ENCODE data around the gene NAE1. TPM values are rescaled to one million over a fixed set of nuclear protein-coding genes. Genes with fewer than 3 reads are reported as not detected.

NAE1 gene
- total RNA-seq, 1 experiment from 2014 or later: 65.7 TPM

GRCh38 chr16:66758086-66758485, 72.7 kb downstream of the NAE1 start:
- intact Hi-C loops (cut with micrococcal nuclease): loop anchor here (10.0 kb wide), 1 partner anchor 153 kb away; the partner anchor contains the start of gene CMTM3
- BruUV-seq (replicated peaks): no TSS peak

GRCh38 chr16:66754819-66755218, 76.0 kb downstream of the NAE1 start:
- Mint-ChIP-seq H3K27me3 (ENCODE audit: insufficient read depth, unreplicated experiment) (no peaks in the 10 kb centered on the region), H3K4me1 (ENCODE audit: insufficient read depth, unreplicated experiment) (peaks cover 17% of the 10 kb centered on the region), H3K9me3 (ENCODE audit: unreplicated experiment) (no peaks in the 10 kb centered on the region), H3K4me3 (ENCODE audit: unreplicated experiment) (no peak overlapping the region), H3K27ac (ENCODE audit: low read depth, unreplicated experiment) (no peak overlapping the region), H3K36me3 (ENCODE audit: insufficient read depth, unreplicated experiment) (peaks cover 6% of the 10 kb centered on the region)
- BruUV-seq (replicated peaks): no TSS peak
- no peak for DNase-seq (ENCODE audit: unreplicated experiment)
- TF ChIP-seq CTCF (IDR thresholded peaks at IDR 0.05; ENCODE audit: unreplicated experiment): no peak
- POLR2A ChIA-PET: interaction anchor here (0.7 to 1.2 kb wide), 3 partner anchors 22 to 76 kb away, joined by 3 to 4 read pairs (median 3); partner anchors contain the start of gene NAE1
- CTCF ChIA-PET: interaction anchor here (0.6 to 1.0 kb wide), 3 partner anchors 27 to 276 kb away, joined by 3 to 4 read pairs (median 3); partner anchors contain the start of gene CMTM1
- intact Hi-C loops (cut with micrococcal nuclease): loop anchor here (10.0 kb wide), 1 partner anchor 150 kb away; the partner anchor contains the start of gene CMTM3

More at GRCh38 chr16:66758086-66758485, 72.7 kb downstream of the NAE1 start:
- no peak for TF ChIP-seq CTCF (IDR thresholded peaks at IDR 0.05; ENCODE audit: unreplicated experiment)
- no peak for DNase-seq (ENCODE audit: unreplicated experiment)
- ChIA-PET CTCF (no interaction called here), POLR2A (no interaction called here)
- Mint-ChIP-seq H3K9me3 (ENCODE audit: unreplicated experiment) (no peaks in the 10 kb centered on the region), H3K4me3 (ENCODE audit: unreplicated experiment) (no peak overlapping the region), H3K36me3 (ENCODE audit: insufficient read depth, unreplicated experiment) (peaks cover 5% of the 10 kb centered on the region), H3K4me1 (ENCODE audit: insufficient read depth, unreplicated experiment) (no peaks in the 10 kb centered on the region), H3K27me3 (ENCODE audit: insufficient read depth, unreplicated experiment) (no peaks in the 10 kb centered on the region), H3K27ac (ENCODE audit: low read depth, unreplicated experiment) (no peak overlapping the region)

- intact Hi-C loops (cut with micrococcal nuclease): loop anchor here (10.0 kb wide), 1 partner anchor 149 kb away; the partner anchor contains the start of gene CMTM3
- BruUV-seq (replicated peaks): no TSS peak
- ChIA-PET POLR2A (interaction anchor here (1.1 to 1.2 kb wide), 2 partner anchors 23 to 57 kb away, joined by 3 to 4 read pairs; no protein-coding TSS in a partner anchor), CTCF (interaction anchor here (0.6 to 1.3 kb wide), 7 partner anchors 16 to 277 kb away, joined by 3 to 4 read pairs (median 3); partner anchors contain the start of gene CMTM1)
- no peaks in the 10 kb centered on the region for H3K9me3 Mint-ChIP-seq (ENCODE audit: unreplicated experiment)
- H3K27me3 Mint-ChIP-seq (ENCODE audit: insufficient read depth, unreplicated experiment): no peaks in the 10 kb centered on the region
- TF ChIP-seq CTCF (IDR thresholded peaks at IDR 0.05; ENCODE audit: unreplicated experiment): no peak
- no peak overlapping the region for H3K4me3 Mint-ChIP-seq (ENCODE audit: unreplicated experiment)
- peaks cover 23% of the 10 kb centered on the region for H3K4me1 Mint-ChIP-seq (ENCODE audit: insufficient read depth, unreplicated experiment)
- no peak for DNase-seq (ENCODE audit: unreplicated experiment)
- H3K36me3 Mint-ChIP-seq (ENCODE audit: insufficient read depth, unreplicated experiment): peaks cover 8% of the 10 kb centered on the region
- H3K27ac Mint-ChIP-seq (ENCODE audit: low read depth, unreplicated experiment): no peak overlapping the region
These were observed 76.6 kb downstream of the NAE1 start for GRCh38 chr16:66754211-66754610.

- no peaks in the 10 kb centered on the region for H3K27me3 Mint-ChIP-seq (ENCODE audit: insufficient read depth, unreplicated experiment)
- CTCF ChIA-PET: interaction anchor here (1.0 to 4.8 kb wide), 7 partner anchors 14 to 179 kb away, joined by 4 to 71 read pairs (median 7); partner anchors contain the start of gene CMTM4
These were observed 77.8 kb downstream of the NAE1 start for GRCh38 chr16:66752958-66753357.

More at GRCh38 chr16:66752958-66753357, 77.8 kb downstream of the NAE1 start:
- no peak for TF ChIP-seq CTCF (IDR thresholded peaks at IDR 0.05; ENCODE audit: unreplicated experiment)
- Mint-ChIP-seq H3K4me3 (ENCODE audit: unreplicated experiment) (no peak overlapping the region), H3K36me3 (ENCODE audit: insufficient read depth, unreplicated experiment) (peaks cover 21% of the 10 kb centered on the region), H3K9me3 (ENCODE audit: unreplicated experiment) (no peaks in the 10 kb centered on the region), H3K4me1 (ENCODE audit: insufficient read depth, unreplicated experiment) (peaks cover 30% of the 10 kb centered on the region), H3K27ac (ENCODE audit: low read depth, unreplicated experiment) (no peak overlapping the region)
- intact Hi-C loops (cut with micrococcal nuclease): loop anchor here (10.0 kb wide), 1 partner anchor 148 kb away; the partner anchor contains the start of gene CMTM3
- no TSS peak for BruUV-seq (replicated peaks)
- no peak for DNase-seq (ENCODE audit: unreplicated experiment)
- POLR2A ChIA-PET: interaction anchor here (0.6 to 3.4 kb wide), 3 partner anchors 12 to 134 kb away, joined by 3 to 38 read pairs (median 5); no protein-coding TSS in a partner anchor

Other genes starting within 250 kb of the NAE1 start
- 4.3 and 5.7 TPM in 2 replicates for gene CMTM3, start 226.3 kb downstream of the NAE1 start, total RNA-seq (2022)
- gene CMTM4, start 134.2 kb downstream of the NAE1 start, total RNA-seq (2022): 27.2 and 36.7 TPM in 2 replicates
- 97.7 and 106 TPM in 2 replicates for gene DYNC1LI2, start 79.4 kb downstream of the NAE1 start, total RNA-seq (2022)
- gene TERB1, start 29.4 kb downstream of the NAE1 start, total RNA-seq (2022): 0.26 and 0.69 TPM in 2 replicates
- not detected in 2 replicates for gene CA7, start 13.4 kb upstream of the NAE1 start, total RNA-seq (2022)
- 21.5 and 22.8 TPM in 2 replicates for gene PDP2, start 49.5 kb upstream of the NAE1 start, total RNA-seq (2022)
- gene CDH16, start 87.9 kb upstream of the NAE1 start, total RNA-seq (2022): 0.25 TPM in 1 of 2 replicates, not detected in the other
- gene RRAD, start 94.6 kb upstream of the NAE1 start, total RNA-seq (2022): 0.29 TPM in 1 of 2 replicates, not detected in the other
- 133 and 159 TPM in 2 replicates for gene CIAO2B, start 103.4 kb upstream of the NAE1 start, total RNA-seq (2022)
- 65.7 and 68.7 TPM in 2 replicates for gene CES2, start 104.5 kb upstream of the NAE1 start, total RNA-seq (2022)
- 0.52 and 0.65 TPM in 2 replicates for gene CES3, start 130.3 kb upstream of the NAE1 start, total RNA-seq (2022)
- gene CES4A, start 157.6 kb upstream of the NAE1 start, total RNA-seq (2022): 5.1 and 6.6 TPM in 2 replicates
- gene CBFB, start 198.2 kb upstream of the NAE1 start, total RNA-seq (2022): 87.1 and 105 TPM in 2 replicates

All from MCF 10A (cell line).